ENCODE measurements around the gene ERCC8.

ERCC8 gene

GRCh38 chr5:60835554-60835953 lies 109.3 kb downstream of the ERCC8 start:
- no peak for DNase-seq (ENCODE audit: low read depth)

GRCh38 chr5:60833520-60833919 lies 111.3 kb downstream of the ERCC8 start:
- DNase-seq (ENCODE audit: low read depth): no peak

- no peak for DNase-seq (ENCODE audit: low read depth)
Observed at GRCh38 chr5:60830581-60831127, 114.2 kb downstream of the ERCC8 start.

GRCh38 chr5:60829490-60830266 lies 115.2 kb downstream of the ERCC8 start:
- no peak for DNase-seq (ENCODE audit: low read depth)

- DNase-seq (ENCODE audit: low read depth): no peak
Observed at GRCh38 chr5:60827201-60827600, 117.7 kb downstream of the ERCC8 start.

GRCh38 chr5:60826653-60827052 lies 118.2 kb downstream of the ERCC8 start:
- no peak for DNase-seq (ENCODE audit: low read depth)
